Kidney (tissue), 22 donors: ENCODE measurements around the gene ADM5. TPM values are rescaled to one million over a fixed set of nuclear protein-coding genes. Genes with fewer than 3 reads are reported as not detected.

ENCODE experiments used
- DNase-seq, 5 donors: peaks; one replicate each; pipeline ENCODE4 v3.0.0-alpha.2; 2013 to 2020
- FAIRE-seq: peaks from 2 replicates; lab custom pipeline; 2012; peaks lifted over from hg19 to GRCh38; lab: Jason Lieb, UNC
- H3K27ac ChIP-seq, 2 donors: one replicate each; pipeline ENCODE4 v1.7.0; 2013; ENCODE audit warnings: low read depth in 2 of 2, low read length in 2 of 2, inconsistent platforms in 1 of 2
- H3K27me3 ChIP-seq: one replicate; pipeline ENCODE4 v1.7.1; 2013; ENCODE audit warnings: low read length, inconsistent platforms; ENCODE audit not compliant: control insufficient read depth, insufficient read depth
- H3K36me3 ChIP-seq, 3 donors: one replicate each; pipeline versions ENCODE4 v1.7.0 to v1.7.1; 2013; ENCODE audit warnings: low read length in 3 of 3, control low read depth in 1 of 3, inconsistent platforms in 1 of 3; ENCODE audit not compliant: insufficient read depth in 3 of 3, control insufficient read depth in 2 of 3
- H3K4me1 ChIP-seq, 3 donors: one replicate each; pipeline versions ENCODE4 v1.7.0 to v1.7.1; 2013; ENCODE audit warnings: low read length in 3 of 3, inconsistent platforms in 1 of 3, low read depth in 1 of 3; ENCODE audit not compliant: control insufficient read depth in 2 of 3, insufficient read depth in 2 of 3
- H3K4me3 ChIP-seq, 3 donors: one replicate each; pipeline versions ENCODE4 v1.7.0 to v1.8.1; 2013; ENCODE audit warnings: low read length in 3 of 3, control low read depth in 1 of 3, inconsistent platforms in 1 of 3
- H3K9ac ChIP-seq, 3 donors: one replicate each; pipeline versions ENCODE4 v1.7.0 to v1.7.1; 2013; ENCODE audit warnings: low read length in 3 of 3, control low read depth in 1 of 3, inconsistent platforms in 1 of 3
- H3K9me3 ChIP-seq, 3 donors: one replicate each; pipeline versions ENCODE4 v1.7.0 to v1.7.1; 2013; ENCODE audit warnings: low read length in 3 of 3, control low read depth in 1 of 3, inconsistent platforms in 1 of 3; ENCODE audit not compliant: control insufficient read depth in 2 of 3, insufficient read depth in 1 of 3
- intact Hi-C: fragments of 100-400 bp; cut with DNase I; formaldehyde crosslinking; loops from one replicate; pipeline ENCODE4 v1.11.1; 2022
- long read RNA-seq, 10 donors: library from polyadenylated mRNA in 1 of 10; unstranded in 1 of 10; transcript quantifications; one replicate each; pipeline ENCODE4 v2.0.0 and lab custom pipeline, GENCODE V29; 2021 to 2026
- polyA plus RNA-seq: library from polyadenylated mRNA; stranded (reverse); fragments of 350-450 nt; fragmentation: Illumina TruSeq; extraction: RNeasy Lipid Tissue Mini Kit (QIAGEN cat#74804); gene quantifications from one replicate; pipeline ENCODE4 v1.2.3, GENCODE V29; 2014; ENCODE audit warnings: low read depth, low replicate concordance; ENCODE audit not compliant: insufficient read depth
- total RNA-seq: library from RNA; stranded (reverse); fragmentation: NEBNext Ultra II Directional; extraction: Animal tissue kit (Norgen Biotek cat#: 25700); gene quantifications from one replicate; pipeline ENCODE4 v1.2.1, GENCODE V29; 2021
- TF ChIP-seq, protein P1 (sequence below): IDR thresholded peaks from 3 replicates; pipeline ENCODE4 v1.5.1; 2012; ENCODE audit warnings: mild to moderate bottlenecking, moderate library complexity, borderline replicate concordance; ENCODE audit not compliant: insufficient read depth; ENCODE audit errors: extremely low read depth
- donor health status: control.
- donor health status: control.
- donor health status: control.
- donor health status: control.
- donor health status: control.
- donor health status: DM: yes; HTN: yes; CAD: no.
- donor health status: Normal renal cell carcinoma (clear cell type).

The ADM5 gene
- total RNA-seq (2.1 TPM), polyA plus RNA-seq (0.60 TPM)
- long read RNA-seq, donor 1 = 0 reads
- long read RNA-seq, donor 2, partial matches to known transcripts = 0 of 1 reads
- long read RNA-seq, donor 2, other reads (novel, unspliced or antisense) = 0 of 1 reads
- long read RNA-seq, donor 3, partial matches to known transcripts = 0 of 1 reads
- long read RNA-seq, donor 3, other reads (novel, unspliced or antisense) = 0 of 1 reads
- long read RNA-seq, donor 4 = 0 reads
- long read RNA-seq, donor 5 = 0 reads
- long read RNA-seq, donor 6 = 0 reads
- long read RNA-seq, donor 7, partial matches to known transcripts = 0 of 2 reads
- long read RNA-seq, donor 7, other reads (novel, unspliced or antisense) = 0 of 2 reads
- long read RNA-seq, donor 8, partial matches to known transcripts = 0 of 1 reads
- long read RNA-seq, donor 8, other reads (novel, unspliced or antisense) = 0 of 1 reads
- long read RNA-seq, donor 9 = 0 reads
- long read RNA-seq, donor 10, partial matches to known transcripts = 0 of 1 reads
- long read RNA-seq, donor 10, other reads (novel, unspliced or antisense) = 0 of 1 reads

DNA sequence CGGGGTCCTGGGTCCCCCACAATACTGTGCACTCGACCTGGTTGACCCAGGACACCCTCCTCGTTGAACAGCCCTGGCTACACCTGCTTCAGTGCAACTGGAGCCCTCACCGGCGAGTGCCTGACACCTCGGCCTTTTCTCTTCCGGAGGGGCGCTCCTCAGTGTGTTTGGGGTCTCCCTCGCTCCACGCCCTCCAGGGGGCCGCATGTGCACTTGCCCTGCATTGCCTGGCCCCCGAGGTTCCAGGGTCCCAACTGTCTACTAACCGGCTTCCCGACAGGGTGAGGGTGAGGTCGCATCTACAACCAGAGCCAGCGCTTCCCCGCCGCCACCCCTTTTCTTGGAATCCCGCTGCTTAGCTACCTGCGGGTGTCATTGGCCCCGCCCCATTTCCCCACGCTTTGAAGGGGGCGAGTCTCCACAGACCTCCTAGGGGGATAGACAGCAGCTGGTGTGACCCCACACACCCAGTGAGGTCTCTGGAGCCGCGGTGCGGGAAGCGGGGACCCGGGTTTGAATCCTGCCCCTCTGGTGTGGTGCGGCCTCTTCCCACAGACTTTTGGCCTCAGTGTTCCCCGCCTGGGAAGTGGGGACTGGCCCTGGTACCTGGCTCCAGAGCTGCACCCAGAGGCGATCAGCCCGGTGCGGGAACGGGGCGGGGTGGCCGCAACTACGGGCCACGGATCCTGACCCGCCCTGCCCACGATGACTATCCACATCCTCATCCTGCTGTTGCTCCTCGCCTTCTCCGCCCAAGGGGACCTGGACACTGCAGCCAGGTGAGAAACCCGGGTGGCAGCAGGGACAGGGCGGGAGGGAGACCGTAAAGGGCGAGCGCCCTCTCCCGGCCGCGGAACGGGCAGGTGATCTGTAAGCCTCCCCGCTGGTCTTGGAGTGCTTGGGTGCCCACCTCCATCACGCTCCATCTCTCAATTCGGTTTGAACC lies at the start of gene ADM5:
Gene ADM5, plus strand, starts transcription at position 462 of the 946 bp plus-strand sequence. Its CDS starts 244 bp downstream, at position 706.
- peak within 1 kb of the TSS in 2 of 3 donors; percentile 46 to 55 for H3K9ac ChIP-seq
- peak within 1 kb of the TSS; percentile 37 to 62 (median 58) for H3K4me3 ChIP-seq
- TF ChIP-seq, protein P1, sequence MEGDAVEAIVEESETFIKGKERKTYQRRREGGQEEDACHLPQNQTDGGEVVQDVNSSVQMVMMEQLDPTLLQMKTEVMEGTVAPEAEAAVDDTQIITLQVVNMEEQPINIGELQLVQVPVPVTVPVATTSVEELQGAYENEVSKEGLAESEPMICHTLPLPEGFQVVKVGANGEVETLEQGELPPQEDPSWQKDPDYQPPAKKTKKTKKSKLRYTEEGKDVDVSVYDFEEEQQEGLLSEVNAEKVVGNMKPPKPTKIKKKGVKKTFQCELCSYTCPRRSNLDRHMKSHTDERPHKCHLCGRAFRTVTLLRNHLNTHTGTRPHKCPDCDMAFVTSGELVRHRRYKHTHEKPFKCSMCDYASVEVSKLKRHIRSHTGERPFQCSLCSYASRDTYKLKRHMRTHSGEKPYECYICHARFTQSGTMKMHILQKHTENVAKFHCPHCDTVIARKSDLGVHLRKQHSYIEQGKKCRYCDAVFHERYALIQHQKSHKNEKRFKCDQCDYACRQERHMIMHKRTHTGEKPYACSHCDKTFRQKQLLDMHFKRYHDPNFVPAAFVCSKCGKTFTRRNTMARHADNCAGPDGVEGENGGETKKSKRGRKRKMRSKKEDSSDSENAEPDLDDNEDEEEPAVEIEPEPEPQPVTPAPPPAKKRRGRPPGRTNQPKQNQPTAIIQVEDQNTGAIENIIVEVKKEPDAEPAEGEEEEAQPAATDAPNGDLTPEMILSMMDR = peak; percentile 44
- peak in 4 of 5 donors; percentile 69 to 84 (median 74) for DNase-seq
- no peaks in the 10 kb centered on the region for H3K27me3 ChIP-seq
- peak within 1 kb of the TSS in 1 of 2 donors; percentile 28 for H3K27ac ChIP-seq
- H3K4me1 ChIP-seq = peaks cover 0 to 20% (median 6%) of the 10 kb centered on the region in 3 donors
- H3K9me3 ChIP-seq = no peaks in the 10 kb centered on the region
- FAIRE-seq = no peak
- intact Hi-C loops = no loop called here
- peaks cover 0 to 12% (median 7%) of the 10 kb centered on the region in 3 donors for H3K36me3 ChIP-seq

- peak within 1 kb of the TSS; percentile 77 to 97 (median 96) for H3K9ac ChIP-seq
- H3K27ac ChIP-seq = peak within 1 kb of the TSS; percentile 99 to 100
- H3K4me1 ChIP-seq = peaks cover 7 to 28% (median 14%) of the 10 kb centered on the region in 3 donors
- DNase-seq (peak; percentile 100), FAIRE-seq (peak; percentile 99)
- TF ChIP-seq, protein P1 = no peak
- peak within 1 kb of the TSS; percentile 71 to 75 (median 75) for H3K4me3 ChIP-seq
- H3K27me3 ChIP-seq = no peaks in the 10 kb centered on the region
- intact Hi-C loops = no loop called here
- H3K9me3 ChIP-seq = no peaks in the 10 kb centered on the region
- no peaks in the 10 kb centered on the region for H3K36me3 ChIP-seq
These were observed 49.1 kb upstream of the ADM5 start, which contains the start of gene RRAS for GRCh38 chr19:49640113-49640898. Gene RRAS, minus strand, starts transcription at chr19:49640143. Its CDS starts 45 bp downstream, at chr19:49640098.
